ENCODE results near the gene ARHGEF33.

DNA sequence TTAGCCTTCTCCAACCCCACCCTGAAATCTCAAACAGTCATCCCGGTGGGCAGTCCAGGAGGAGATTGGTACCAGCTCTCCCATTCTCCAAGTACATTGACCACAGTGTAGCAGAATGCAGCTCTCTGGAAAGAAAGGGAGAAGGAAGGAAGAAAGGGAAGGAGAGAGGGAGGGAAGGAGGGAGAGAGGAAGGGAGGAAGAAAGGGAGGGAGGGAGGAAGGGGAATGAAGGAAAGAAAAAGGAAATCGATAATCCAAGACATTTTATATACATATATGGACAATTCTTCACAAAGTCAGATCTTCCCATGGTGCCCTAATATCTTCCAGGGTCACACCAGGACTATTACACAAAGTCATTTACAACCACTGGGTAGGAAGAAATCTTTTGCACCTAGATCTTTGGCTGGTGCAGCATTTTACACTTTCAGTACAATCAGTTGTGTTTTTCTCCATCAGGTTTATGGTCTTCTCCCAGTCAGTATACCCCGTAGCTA is 58.8 kb downstream of the ARHGEF33 start:
- TF ChIP-seq, protein P1, sequence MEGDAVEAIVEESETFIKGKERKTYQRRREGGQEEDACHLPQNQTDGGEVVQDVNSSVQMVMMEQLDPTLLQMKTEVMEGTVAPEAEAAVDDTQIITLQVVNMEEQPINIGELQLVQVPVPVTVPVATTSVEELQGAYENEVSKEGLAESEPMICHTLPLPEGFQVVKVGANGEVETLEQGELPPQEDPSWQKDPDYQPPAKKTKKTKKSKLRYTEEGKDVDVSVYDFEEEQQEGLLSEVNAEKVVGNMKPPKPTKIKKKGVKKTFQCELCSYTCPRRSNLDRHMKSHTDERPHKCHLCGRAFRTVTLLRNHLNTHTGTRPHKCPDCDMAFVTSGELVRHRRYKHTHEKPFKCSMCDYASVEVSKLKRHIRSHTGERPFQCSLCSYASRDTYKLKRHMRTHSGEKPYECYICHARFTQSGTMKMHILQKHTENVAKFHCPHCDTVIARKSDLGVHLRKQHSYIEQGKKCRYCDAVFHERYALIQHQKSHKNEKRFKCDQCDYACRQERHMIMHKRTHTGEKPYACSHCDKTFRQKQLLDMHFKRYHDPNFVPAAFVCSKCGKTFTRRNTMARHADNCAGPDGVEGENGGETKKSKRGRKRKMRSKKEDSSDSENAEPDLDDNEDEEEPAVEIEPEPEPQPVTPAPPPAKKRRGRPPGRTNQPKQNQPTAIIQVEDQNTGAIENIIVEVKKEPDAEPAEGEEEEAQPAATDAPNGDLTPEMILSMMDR (IDR thresholded peaks at IDR 0.05) = no peak
- no peak for TF ChIP-seq EP300 (IDR thresholded peaks at IDR 0.05)
- no peak for TF ChIP-seq POLR2AphosphoS5 (IDR thresholded peaks at IDR 0.05)

Data from sigmoid colon (tissue), 4 donors.